Thyroid gland (tissue), 4 donors: ENCODE results near the gene FBXL20.

Experiments used
- CTCF ChIP-seq, 6 experiments: fragments of 200-600 bp in 3 of 6; fragments of 450-650 bp in 3 of 6; sonication (generic) in 3 of 6; IDR thresholded peaks; one replicate each; pipeline ENCODE4 v1.5.1; 2016 to 2019; ENCODE audit warnings: antibody characterized with exemption in 6 of 6, mild to moderate bottlenecking in 2 of 6, inconsistent platforms in 1 of 6, moderate library complexity in 1 of 6
- POLR2A ChIP-seq, 2 donors: fragments of 450-650 bp; IDR thresholded peaks; one replicate each; pipeline ENCODE4 v1.6.1; 2017; ENCODE audit warnings: antibody characterized with exemption in 2 of 2, mild to moderate bottlenecking in 2 of 2, moderate library complexity in 1 of 2

- TF ChIP-seq CTCF (IDR thresholded peaks at IDR 0.05) (no peak), POLR2A (IDR thresholded peaks at IDR 0.05) (no peak)
Observed at GRCh38 chr17:39352986-39353385, 48.4 kb downstream of the FBXL20 start.
